GM21367 (cell line): ENCODE results near the gene FAM111B.

Experiments used
- ATAC-seq: cut with Tn5 transposase; IDR thresholded peaks from one replicate; pipeline ENCODE4 v1.9.1; 2021; ENCODE audit not compliant: unreplicated experiment

The FAM111B gene

DNA sequence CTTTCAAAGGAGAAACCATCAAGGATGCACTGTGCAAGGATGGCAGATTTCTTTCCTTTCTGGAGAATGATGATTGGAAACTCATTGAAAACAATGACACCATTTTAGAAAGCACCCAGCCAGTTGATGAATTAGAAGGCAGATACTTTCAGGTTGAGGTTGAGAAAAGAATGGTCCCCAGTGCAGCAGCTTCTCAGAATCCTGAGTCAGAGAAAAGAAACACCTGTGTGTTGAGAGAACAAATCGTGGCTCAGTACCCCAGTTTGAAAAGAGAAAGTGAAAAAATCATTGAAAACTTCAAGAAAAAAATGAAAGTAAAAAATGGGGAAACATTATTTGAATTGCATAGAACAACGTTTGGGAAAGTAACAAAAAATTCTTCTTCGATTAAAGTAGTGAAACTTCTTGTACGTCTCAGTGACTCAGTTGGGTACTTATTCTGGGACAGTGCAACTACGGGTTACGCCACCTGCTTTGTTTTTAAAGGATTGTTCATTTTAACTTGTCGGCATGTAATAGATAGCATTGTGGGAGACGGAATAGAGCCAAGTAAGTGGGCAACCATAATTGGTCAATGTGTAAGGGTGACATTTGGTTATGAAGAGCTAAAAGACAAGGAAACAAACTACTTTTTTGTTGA lies 45.4 kb downstream of the FAM111B start:
- peak; percentile 72 for ATAC-seq

- no peak for ATAC-seq
Observed at GRCh38 chr11:59154610-59155009, 47.6 kb downstream of the FAM111B start.

DNA sequence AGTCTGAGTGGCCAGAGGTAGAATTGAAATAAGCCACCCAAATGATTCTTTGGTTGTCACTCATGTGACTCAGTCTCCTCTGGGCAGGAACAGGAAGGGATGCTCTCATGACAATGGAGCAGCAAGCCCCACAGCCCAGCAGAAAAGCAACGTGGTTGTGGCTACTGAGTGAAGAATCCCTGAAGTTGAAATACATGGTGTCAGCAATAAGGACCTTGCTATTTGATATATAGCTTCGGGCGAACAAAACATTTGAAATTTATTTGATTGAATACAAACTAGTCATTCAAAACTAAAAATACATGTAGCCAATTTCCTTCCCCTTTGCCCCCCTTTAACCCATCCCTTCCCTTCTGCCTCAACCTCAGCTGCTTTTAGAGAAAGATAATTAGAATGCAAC lies 50.4 kb downstream of the FAM111B start:
- ATAC-seq = no peak

- peak; percentile 82 for ATAC-seq
Observed at GRCh38 chr11:59158206-59159068, 51.4 kb downstream of the FAM111B start.

GRCh38 chr11:59164028-59164427 lies 57.0 kb downstream of the FAM111B start:
- no peak for ATAC-seq

- ATAC-seq = peak; percentile 72
Observed at GRCh38 chr11:59171508-59172322, 64.7 kb downstream of the FAM111B start, which contains the start of gene DTX4. TSS of gene DTX4 (plus strand) at chr11:59172132. CDS start at chr11:59172596, 464 bp downstream.

- ATAC-seq = peak; percentile 18
Observed at GRCh38 chr11:59172345-59173079, 65.5 kb downstream of the FAM111B start.

DNA sequence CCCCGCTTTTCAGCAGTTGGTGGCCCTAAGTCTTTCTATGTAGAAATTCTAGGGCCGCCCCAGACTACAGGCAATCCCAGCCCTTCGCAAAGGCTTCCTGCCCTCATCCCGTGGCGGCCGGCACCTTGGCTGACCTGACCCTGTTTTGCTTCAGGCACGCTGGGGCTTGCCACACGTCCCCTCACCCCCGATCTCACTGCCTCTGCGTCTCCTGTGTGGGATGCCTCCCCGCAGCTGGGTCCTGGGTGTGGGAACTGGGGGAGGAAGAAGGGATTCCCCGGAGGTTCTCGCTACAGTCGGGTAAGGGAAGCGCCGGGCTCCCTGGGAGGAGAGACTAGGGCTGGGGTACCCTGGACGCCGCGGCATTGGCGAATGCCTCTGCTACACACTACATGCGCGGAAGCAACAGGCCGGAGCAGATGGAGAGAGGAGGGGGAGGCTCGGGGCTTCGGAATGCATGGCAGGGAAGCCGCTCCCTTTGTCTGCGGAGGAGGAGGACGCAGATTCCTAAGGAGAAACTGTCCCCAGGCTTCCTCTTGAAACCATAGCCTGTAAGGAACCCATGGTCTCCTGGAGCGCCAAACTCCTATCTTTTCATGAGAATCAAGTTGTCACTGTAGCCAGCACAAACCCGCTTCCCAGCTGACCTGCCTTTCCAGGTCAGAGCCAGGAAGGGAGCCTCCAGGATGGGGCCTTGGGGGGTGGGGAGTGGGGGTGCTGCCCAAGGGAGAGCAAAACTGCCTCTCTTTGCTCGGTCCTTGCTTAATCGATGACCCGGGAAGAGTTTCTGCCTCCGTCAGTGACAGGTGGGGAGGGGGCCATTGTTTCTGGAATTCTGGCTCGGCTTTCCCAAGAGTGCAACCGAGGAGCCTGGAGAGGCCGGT lies 66.3 kb downstream of the FAM111B start:
- ATAC-seq = no peak

DNA sequence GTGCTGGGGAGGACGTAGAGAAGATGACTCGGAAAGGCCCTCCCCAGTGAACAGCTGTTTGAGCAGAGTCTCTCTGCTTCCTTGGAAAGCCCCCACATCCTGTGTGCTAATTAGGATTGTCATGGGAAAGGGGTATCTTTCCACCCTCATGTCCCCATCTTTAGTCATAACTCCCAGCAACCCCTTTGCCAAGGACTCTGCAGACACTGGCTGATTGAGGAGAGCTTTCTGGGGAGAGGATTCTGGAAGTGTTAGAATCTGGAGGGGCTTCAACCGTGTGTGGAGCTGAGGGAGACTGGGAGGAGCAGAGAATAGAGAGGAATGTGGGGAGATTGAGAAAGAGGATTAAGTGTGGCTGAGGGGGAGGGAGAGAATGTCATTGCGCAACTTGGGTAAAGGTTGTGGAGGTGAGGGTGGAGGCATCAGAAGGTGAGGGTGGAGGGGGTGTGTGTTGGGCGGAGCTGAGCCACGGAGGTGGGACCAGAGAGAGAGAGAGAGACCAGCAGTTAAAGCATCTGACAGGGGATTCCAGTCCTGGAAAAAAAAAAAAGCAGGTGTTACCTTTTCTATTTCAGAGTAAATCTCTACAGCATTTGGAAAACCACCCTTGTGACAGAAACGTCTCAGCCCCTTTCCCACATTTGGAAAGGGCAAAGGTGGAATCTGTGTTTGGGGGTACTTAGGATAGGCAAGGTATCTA lies 67.1 kb downstream of the FAM111B start:
- no peak for ATAC-seq

- no peak for ATAC-seq
Observed at GRCh38 chr11:59174664-59175033, 67.6 kb downstream of the FAM111B start.

GRCh38 chr11:59175091-59175501 lies 68.1 kb downstream of the FAM111B start:
- ATAC-seq = no peak

DNA sequence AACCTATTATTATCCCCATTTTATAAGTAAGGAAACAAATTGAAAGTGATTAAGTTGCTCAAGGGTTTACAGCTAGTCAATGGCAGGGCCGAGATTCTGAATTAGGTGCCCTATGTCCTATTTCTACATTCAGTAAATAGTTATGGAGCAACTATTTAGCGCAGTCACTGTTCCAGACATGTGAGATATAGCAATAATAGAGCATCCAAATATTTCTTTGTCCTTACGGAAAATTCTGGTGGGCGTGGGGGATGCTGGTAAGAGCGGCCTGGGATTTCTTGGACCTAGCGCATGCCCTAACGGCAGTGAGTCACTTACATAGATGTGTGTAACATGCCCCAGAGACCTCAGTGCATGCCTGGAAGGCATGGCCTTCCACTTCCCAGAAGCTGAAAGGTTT lies 69.3 kb downstream of the FAM111B start:
- no peak for ATAC-seq
